Caco-2 (cell line): ENCODE measurements around the gene CSF1. TPM values are rescaled to one million over a fixed set of nuclear protein-coding genes. Genes with fewer than 3 reads are reported as not detected.
"Not testable (repeated sequence)": the region's sequence is repeated elsewhere in the genome, so short reads cannot be mapped to it uniquely, and the experiment has no call there.

Source experiments
- Bru-seq: library from RNA; stranded (reverse); fragments of 400-500 nt; gene quantifications from one replicate; lab custom pipeline; 2021; lab: Mats Ljungman, UMichigan
- BruChase-seq, 2 experiments: library from RNA; stranded (reverse); fragments of 400-500 nt; gene quantifications; one replicate each; lab custom pipeline; 2021; lab: Mats Ljungman, UMichigan
- BruUV-seq: library from RNA; stranded (reverse); fragments of 400-500 nt; replicated peaks from 2 replicates; lab custom pipeline; 2021; lab: Mats Ljungman, UMichigan
- CTCF ChIA-PET: fragments of 300-600 bp; sonication (Branson Sonifier 250); formaldehyde crosslinking; loops from one replicate; lab custom pipeline; 2022; ENCODE audit warnings: antibody characterized with exemption; lab: Charles Lee
- POLR2A ChIA-PET: fragments of 300-600 bp; sonication (Branson Sonifier 250); formaldehyde crosslinking; loops from one replicate; lab custom pipeline; 2022; ENCODE audit warnings: antibody characterized with exemption; lab: Charles Lee
- DNase-seq, 2 experiments: peaks; one replicate each; pipeline versions ENCODE4 v3.0.0 to v3.0.0-alpha.2; 2020 to 2022
- H3K27me3 ChIP-seq: replicated peaks from 2 replicates; pipeline ENCODE4 v1.6.0; 2011; ENCODE audit warnings: low read length; ENCODE audit not compliant: control insufficient read depth, insufficient read depth
- H3K36me3 ChIP-seq: 2 replicates; pipeline ENCODE4 v1.5.1; 2011; ENCODE audit warnings: low read length; ENCODE audit not compliant: control insufficient read depth, insufficient read depth
- H3K4me1 ChIP-seq: fragments of 250-450 bp; sonication (Bioruptor Pico); 2 replicates; pipeline ENCODE4 v1.5.1; 2020; ENCODE audit warnings: mild to moderate bottlenecking
- H3K4me3 ChIP-seq: 2 replicates; pipeline ENCODE4 v1.5.1; 2011; ENCODE audit warnings: low read depth, mild to moderate bottlenecking, control low read depth, low read length
- H3K9me3 ChIP-seq: fragments of 250-450 bp; sonication (Bioruptor Pico); 2 replicates; pipeline ENCODE4 v1.5.1; 2020; ENCODE audit warnings: mild to moderate bottlenecking, moderate library complexity
- H3K27ac Mint-ChIP-seq: one replicate; pipeline ENCODE4 v1.8.0; 2022; ENCODE audit warnings: mixed read lengths; ENCODE audit not compliant: unreplicated experiment
- H3K27me3 Mint-ChIP-seq: one replicate; pipeline ENCODE4 v1.8.0; 2022; ENCODE audit warnings: mixed read lengths; ENCODE audit not compliant: insufficient read depth, unreplicated experiment
- H3K36me3 Mint-ChIP-seq: one replicate; pipeline ENCODE4 v1.8.0; 2022; ENCODE audit warnings: mild to moderate bottlenecking, mixed read lengths; ENCODE audit not compliant: insufficient read depth, unreplicated experiment
- H3K4me1 Mint-ChIP-seq: one replicate; pipeline ENCODE4 v1.8.0; 2022; ENCODE audit warnings: low read depth, mixed read lengths; ENCODE audit not compliant: unreplicated experiment
- H3K4me3 Mint-ChIP-seq: one replicate; pipeline ENCODE4 v1.8.0; 2022; ENCODE audit warnings: mild to moderate bottlenecking, moderate library complexity, mixed read lengths; ENCODE audit not compliant: unreplicated experiment
- H3K9me3 Mint-ChIP-seq: one replicate; pipeline ENCODE4 v1.8.0; 2022; ENCODE audit warnings: mixed read lengths; ENCODE audit not compliant: unreplicated experiment
- intact Hi-C: fragments of 100-400 bp; cut with micrococcal nuclease; formaldehyde crosslinking; loops from one replicate; pipeline ENCODE4 v1.10.0; 2022; ENCODE audit not compliant: unreplicated experiment
- long read RNA-seq: library from polyadenylated mRNA; stranded (forward); transcript quantifications from one replicate; pipeline ENCODE4 v2.0.0, GENCODE V29; 2022
- total RNA-seq: library from RNA; stranded (reverse); gene quantifications from 2 replicates; pipeline ENCODE4 v1.2.3, GENCODE V29; 2022
- TF ChIP-seq, protein P1 (sequence below), 2 experiments: fragments of 200-600 bp in 1 of 2; IDR thresholded peaks; 1 replicate in 1 of 2; 2 replicates in 1 of 2; pipeline versions ENCODE4 v1.5.1 to v1.8.0; 2011 to 2022; ENCODE audit warnings: antibody characterized with exemption in 1 of 2, control low read depth in 1 of 2, inconsistent platforms in 1 of 2, low read depth in 1 of 2, low read length in 1 of 2, mild to moderate bottlenecking in 1 of 2, moderate library complexity in 1 of 2; ENCODE audit not compliant: insufficient read depth in 1 of 2, severe bottlenecking in 1 of 2, unreplicated experiment in 1 of 2

CSF1 gene
- 3.7 and 3.9 TPM in 2 replicates for total RNA-seq
- percentile 39 among the genes with signal in this experiment for Bru-seq, nascent RNA
- percentile 39 among the genes with signal in this experiment for BruChase-seq, experiment 1, labeled RNA remaining after a 2-hour chase
- BruChase-seq, experiment 2, labeled RNA remaining after a 6-hour chase, result percentile 36 among the genes with signal in this experiment
- long read RNA-seq, full-length matches to known transcripts, result 1 of 2 reads
- long read RNA-seq, partial matches to known transcripts, result 0 of 2 reads
- long read RNA-seq, other reads (novel, unspliced or antisense), result 1 of 2 reads

GRCh38 chr1:109910123-109910962 is at the start of gene CSF1:
CSF1 (plus strand) TSS chr1:109910849; CDS start chr1:109911024, 175 bp downstream.
- BruUV-seq, result no TSS peak
- Mint-ChIP-seq H3K4me3 (peak within 1 kb of the TSS; percentile 90), H3K4me1 (peaks cover 7% of the 10 kb centered on the region), H3K9me3 (no peaks in the 10 kb centered on the region), H3K27ac (peak within 1 kb of the TSS; percentile 66), H3K36me3 (no peaks in the 10 kb centered on the region), H3K27me3 (no peaks in the 10 kb centered on the region)
- Histone ChIP-seq H3K4me1 (peaks cover 4% of the 10 kb centered on the region), H3K36me3 (no peaks in the 10 kb centered on the region), H3K4me3 (peak within 1 kb of the TSS; percentile 42), H3K9me3 (no peaks in the 10 kb centered on the region), H3K27me3 (no peaks in the 10 kb centered on the region)
- ChIA-PET CTCF (no interaction called here), POLR2A (no interaction called here)
- DNase-seq, result peak; percentile 41 to 47
- intact Hi-C loops, result loop anchor here (2.0 to 10.0 kb wide), 2 partner anchors 34 to 136 kb away; no protein-coding TSS in a partner anchor
- TF ChIP-seq, protein P1, sequence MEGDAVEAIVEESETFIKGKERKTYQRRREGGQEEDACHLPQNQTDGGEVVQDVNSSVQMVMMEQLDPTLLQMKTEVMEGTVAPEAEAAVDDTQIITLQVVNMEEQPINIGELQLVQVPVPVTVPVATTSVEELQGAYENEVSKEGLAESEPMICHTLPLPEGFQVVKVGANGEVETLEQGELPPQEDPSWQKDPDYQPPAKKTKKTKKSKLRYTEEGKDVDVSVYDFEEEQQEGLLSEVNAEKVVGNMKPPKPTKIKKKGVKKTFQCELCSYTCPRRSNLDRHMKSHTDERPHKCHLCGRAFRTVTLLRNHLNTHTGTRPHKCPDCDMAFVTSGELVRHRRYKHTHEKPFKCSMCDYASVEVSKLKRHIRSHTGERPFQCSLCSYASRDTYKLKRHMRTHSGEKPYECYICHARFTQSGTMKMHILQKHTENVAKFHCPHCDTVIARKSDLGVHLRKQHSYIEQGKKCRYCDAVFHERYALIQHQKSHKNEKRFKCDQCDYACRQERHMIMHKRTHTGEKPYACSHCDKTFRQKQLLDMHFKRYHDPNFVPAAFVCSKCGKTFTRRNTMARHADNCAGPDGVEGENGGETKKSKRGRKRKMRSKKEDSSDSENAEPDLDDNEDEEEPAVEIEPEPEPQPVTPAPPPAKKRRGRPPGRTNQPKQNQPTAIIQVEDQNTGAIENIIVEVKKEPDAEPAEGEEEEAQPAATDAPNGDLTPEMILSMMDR (IDR thresholded peaks at IDR 0.05; ENCODE audit: insufficient read depth in 1 of 2, low read depth in 1 of 2, low read length in 1 of 2, severe bottlenecking in 1 of 2, unreplicated experiment in 1 of 2), result no peak

DNA sequence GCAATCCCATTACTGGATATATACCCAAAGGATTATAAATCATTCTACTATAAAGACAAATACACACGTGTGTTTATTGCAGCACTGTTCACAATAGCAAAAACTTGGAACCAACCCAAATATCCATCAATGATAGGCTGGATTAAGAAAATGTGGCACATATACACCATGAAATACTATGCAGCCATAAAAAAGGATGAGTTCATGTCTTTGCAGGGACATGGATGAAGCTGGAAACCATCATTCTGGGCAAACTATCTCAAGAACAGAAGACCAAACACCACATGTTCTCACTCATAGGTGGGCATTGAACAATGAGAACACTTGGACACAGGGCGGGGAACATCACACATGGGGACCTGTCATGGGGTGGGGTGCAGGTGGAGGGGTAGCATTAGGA is 49.0 kb upstream of the CSF1 start:
- CTCF ChIA-PET, result not testable (repeated sequence)

DNA sequence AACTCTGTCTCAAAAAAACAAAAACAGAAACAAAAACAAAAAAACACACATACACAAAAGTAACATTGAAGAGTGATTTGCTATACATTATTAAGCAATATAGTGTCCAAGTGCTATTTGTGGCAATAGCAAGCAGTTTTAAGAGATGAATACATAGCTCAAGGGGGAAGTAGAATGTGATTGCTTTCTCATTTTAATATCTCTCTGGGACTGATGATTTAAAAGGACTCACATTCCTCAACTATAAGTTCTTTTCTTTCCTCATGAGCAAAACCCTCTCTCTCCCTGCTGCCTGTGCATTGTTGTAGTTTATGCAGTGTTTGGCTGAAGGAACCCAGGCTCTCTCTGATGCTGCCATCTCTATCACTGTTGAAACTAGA is 47.0 kb upstream of the CSF1 start:
- Histone ChIP-seq H3K9me3 (no peaks in the 10 kb centered on the region), H3K27me3 (no peaks in the 10 kb centered on the region), H3K4me1 (no peaks in the 10 kb centered on the region), H3K4me3 (no peak overlapping the region), H3K36me3 (no peaks in the 10 kb centered on the region)
- intact Hi-C loops, result no loop called here
- no peaks in the 10 kb centered on the region for H3K27me3 Mint-ChIP-seq
- DNase-seq, result no peak
- TF ChIP-seq, protein P1 (IDR thresholded peaks at IDR 0.05; ENCODE audit: insufficient read depth in 1 of 2, low read depth in 1 of 2, low read length in 1 of 2, severe bottlenecking in 1 of 2, unreplicated experiment in 1 of 2), result no peak
- H3K27ac Mint-ChIP-seq, result no peak overlapping the region
- H3K9me3 Mint-ChIP-seq, result no peaks in the 10 kb centered on the region
- no peak overlapping the region for H3K4me3 Mint-ChIP-seq
- BruUV-seq, result no TSS peak
- H3K36me3 Mint-ChIP-seq, result no peaks in the 10 kb centered on the region
- CTCF ChIA-PET, result no interaction called here
- H3K4me1 Mint-ChIP-seq, result no peaks in the 10 kb centered on the region
- POLR2A ChIA-PET, result no interaction called here

More for the DNA sequence above, 49.0 kb upstream of the CSF1 start:
- H3K9me3 ChIP-seq, H3K27me3 ChIP-seq, H3K4me1 Mint-ChIP-seq, DNase-seq, H3K27ac Mint-ChIP-seq, H3K4me1 ChIP-seq, H3K36me3 Mint-ChIP-seq, H3K4me3 ChIP-seq, POLR2A ChIA-PET, H3K4me3 Mint-ChIP-seq, intact Hi-C loops, BruUV-seq, H3K9me3 Mint-ChIP-seq, H3K36me3 ChIP-seq, H3K27me3 Mint-ChIP-seq: not testable (repeated sequence)
